HG02870 (cell line): ENCODE measurements around the gene SCT.

Experiments used
- ATAC-seq: cut with Tn5 transposase; IDR thresholded peaks from one replicate; pipeline ENCODE4 v1.9.1; 2021; ENCODE audit warnings: mild to moderate bottlenecking, moderate library complexity; ENCODE audit not compliant: unreplicated experiment

The SCT gene

DNA sequence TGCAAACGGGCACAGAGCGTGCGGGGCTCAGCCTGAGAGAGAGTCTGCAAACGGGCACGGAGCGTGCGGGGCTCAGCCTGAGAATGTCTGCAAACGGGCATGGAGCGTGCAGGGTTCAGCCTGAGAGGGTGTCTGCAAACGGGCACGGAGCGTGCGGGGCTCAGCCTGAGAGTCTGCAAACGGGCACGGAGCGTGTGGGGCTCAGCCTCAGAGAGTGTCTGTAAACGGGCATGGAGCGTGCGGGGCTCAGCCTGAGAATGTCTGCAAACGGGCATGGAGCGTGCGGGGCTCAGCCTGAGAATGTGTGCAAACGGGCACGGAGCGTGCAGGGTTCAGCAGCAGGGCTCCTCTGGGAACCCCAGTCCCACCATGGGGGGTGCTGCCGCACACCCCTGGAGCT lies 37.2 kb downstream of the SCT start:
- ATAC-seq, result no peak

DNA sequence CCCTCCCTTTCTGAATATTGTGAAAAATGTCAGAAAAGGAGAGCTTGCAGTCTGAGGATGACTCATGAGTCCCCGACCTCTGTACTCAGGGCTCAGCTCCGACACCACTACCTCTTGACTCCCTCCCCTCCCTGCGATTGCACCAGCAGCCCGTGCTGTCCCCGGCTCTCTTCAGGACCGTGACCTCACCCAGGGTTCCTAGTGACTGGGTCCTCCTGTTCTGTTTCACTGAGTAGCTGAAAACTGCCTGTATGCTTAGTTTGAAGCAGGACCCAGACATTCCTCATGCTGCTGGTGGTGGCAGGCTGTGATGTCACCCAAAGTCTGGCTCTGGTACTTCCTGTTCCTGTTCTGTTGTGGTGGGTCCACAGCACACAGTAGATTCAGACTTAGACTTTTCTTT lies 39.0 kb downstream of the SCT start:
- ATAC-seq, result no peak

DNA sequence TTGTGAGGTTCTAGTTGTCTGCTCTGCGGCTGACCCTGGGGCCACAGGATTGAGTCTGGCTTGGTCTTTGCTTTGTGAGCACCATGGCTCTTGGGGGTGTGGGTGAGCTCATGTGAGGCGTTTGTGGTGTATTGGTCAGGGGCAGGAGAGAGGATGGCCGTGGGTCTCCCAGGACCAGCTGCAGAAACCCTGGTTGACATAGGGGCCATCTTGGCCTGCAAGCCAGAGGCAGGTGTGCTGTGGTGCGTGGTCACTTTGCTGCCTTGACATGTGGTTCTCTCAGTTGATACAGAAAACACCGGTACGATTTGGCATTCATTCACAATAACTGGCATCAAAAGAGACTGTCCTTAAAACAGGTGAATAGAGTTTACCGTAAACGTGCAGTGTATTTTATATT lies 39.4 kb downstream of the SCT start:
- no peak for ATAC-seq

DNA sequence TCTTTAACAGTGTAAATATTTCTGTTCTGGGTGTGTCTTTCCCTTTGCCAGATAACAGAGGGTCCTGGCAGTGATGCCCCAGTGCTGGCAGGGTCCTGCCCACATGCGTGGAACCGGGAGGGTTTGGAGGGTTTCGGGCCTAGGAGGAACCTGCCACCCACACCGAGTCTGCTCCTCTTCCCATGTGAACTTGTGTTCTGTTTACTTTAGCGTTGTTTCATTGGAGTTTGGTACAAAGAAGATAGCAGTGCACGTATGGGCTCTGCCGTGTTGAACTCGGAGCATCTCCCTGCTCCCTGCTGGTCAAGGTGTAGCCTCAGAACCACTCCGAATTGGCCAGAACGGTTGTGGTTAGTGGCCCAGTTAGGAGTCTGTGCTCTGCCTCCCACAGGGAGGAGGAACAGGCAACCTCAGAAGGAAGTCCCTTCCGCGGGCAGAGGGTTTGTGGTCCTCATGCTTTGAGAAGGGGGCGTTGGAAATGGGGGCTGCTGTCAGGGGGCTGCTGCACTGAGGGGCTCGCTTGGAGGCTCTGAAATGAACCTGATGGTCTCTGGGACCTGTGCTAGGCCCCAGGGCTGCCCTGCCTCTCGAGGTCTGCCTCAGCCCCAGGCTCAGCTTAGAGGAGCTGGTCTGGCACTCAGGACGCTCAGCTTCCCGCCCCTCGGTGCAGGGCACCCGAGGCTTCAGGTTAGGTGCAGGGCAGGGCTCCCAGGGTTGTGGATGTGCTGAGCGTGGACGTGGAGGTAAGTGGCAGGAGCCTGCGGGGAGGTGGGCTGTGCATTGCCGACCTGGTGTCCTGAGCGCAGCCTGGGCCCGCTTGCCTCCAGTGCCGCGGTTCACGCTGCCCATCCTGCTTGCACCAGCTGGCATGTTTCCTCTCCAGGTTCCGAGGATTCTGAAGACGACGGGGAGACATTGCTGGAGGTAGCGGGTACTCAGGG lies 40.3 kb downstream of the SCT start:
- no peak for ATAC-seq

DNA sequence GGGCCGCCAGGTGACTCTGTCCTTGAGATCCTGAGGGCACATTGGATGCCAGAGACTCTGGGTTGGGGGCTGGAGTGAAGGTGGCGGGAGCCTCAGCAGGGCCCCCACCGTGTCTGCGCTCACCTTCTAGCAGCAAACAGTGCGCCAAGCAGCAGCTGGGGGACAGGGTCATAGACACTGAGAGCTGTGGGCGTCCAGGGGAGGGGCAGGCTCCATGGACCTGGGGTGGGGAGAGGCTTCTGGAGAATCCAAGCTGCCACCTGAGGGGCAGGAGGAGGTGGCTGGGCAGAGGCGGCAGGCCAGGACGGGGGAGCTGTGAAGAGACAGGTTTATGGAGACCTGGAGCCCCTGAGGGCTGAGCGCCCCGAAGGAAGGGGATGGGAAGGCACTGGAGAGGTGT lies 42.7 kb downstream of the SCT start:
- no peak for ATAC-seq

DNA sequence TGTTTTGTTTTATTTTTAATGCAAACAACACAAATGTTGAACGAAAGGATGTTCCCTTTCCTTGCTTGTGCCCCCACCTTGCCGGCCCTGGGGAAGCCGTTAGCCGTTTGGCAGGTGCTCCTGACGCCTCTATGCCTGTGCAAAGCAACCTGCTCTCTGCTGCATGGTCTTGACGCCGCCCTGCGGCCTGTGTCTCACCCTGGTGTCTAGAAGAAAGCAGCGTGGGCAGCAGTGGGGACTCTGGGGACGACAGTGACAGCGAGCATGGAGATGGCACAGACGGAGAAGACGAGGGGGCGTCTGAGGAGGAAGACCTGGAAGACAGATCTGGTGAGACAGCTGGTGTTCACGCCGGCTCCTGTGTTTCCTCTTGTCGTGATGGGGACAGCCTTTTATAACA lies 45.2 kb downstream of the SCT start:
- no peak for ATAC-seq

DNA sequence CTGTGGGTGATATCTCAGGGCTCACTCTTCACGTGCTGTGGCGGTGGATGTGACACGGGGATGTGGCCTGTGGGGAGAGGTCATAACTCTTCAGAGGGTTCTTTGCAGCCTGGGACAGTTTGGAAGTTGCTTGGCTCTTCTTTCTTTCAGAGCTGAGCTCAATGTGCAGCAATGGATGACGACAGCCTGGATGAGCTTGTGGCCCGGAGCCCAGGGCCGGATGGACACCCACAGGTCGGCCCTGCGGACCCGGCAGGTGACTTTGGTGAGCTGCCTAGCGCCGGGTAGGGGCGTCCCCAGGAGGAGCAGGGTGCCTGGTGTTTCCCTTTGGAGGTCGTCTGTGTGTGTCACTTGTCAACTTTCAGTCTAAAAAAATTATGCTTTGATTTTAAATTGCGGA lies 45.6 kb downstream of the SCT start:
- no peak for ATAC-seq

DNA sequence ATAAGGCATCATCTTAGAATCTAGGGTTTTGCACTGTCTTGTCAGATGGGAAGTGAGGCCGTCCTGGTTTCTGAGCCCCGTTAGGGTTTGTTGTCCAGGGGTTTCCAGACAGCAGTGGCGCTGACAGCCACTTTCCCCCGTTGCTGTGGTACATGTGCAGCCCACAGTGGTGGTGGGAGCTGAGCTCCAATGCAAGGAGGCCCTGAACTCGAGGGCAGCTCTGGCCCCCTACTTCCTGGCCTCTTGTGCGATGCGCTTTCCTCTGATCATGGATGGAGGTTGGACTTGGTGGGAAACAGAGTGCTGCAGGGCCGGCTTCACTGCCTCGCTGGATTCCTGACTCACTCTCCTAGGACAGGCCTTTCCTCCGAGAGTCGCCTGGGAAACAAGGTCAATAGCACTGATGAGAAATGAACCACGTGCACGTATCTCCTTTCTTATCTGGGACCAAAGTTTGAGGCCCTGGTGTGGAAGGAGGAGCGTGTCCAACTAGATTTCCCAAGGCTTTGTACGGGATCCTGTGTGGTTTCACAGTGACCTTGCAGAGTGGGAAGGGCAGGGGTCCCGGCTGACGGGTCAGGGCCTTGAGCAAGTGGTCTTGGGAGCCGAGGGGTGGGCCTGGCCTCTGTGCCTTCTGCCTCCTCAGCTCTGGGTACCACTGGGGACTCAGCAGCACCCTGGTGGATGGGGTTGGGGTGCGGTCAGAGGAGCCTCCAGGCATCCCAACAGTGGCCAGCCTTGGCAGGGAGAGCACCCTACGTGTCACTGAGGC lies 47.0 kb downstream of the SCT start:
- no peak for ATAC-seq

DNA sequence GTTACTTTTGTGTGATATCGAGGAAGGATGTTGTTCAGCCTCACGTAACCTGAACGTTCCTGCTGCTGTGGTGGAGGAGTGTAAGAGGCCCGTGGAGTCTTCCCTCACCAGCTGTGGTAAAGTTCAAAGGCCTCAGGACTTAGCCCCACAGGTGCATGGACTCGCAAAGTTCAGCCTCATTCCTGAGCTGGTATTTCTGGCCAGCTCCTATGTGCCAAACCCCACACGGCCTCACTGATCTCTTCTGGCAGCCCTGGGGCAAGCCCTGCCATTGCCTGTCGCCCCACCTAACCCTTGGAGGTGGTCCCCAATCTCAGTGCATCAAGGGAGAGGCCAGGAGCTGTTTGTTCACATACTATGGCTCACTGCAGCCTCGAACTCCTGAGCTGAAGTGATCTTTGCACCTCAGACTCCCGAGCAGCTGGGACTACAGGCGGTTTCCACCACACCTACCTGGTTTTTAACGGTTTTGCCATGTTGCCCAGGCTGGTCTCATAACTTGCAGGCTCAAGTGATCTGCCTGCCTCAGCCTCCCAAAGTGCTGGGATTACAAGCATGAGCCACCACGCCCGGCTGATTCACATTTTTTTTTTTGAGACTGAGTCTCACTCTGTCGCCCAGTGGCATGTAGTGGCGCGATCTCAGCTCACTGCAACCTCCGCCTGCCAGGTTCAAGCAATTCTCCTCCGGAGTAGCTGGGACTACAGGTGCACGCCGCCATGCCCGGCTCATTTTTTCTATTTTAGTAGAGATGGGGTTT lies 48.5 kb downstream of the SCT start:
- no peak for ATAC-seq

DNA sequence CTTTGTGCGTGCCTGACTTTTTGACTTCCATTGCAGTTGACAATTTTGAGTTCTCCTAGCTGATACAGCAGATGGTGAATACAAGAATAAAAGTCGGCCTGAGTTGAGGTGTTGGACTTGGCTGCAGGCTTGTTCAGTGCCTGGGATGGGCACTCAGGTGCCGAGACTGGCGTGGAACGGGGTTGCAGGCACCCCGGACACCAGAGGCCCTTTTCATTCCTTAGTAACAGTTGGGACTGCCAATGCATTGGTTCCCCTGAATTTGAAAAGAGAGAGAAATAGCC lies 49.4 kb downstream of the SCT start:
- ATAC-seq, result no peak

DNA sequence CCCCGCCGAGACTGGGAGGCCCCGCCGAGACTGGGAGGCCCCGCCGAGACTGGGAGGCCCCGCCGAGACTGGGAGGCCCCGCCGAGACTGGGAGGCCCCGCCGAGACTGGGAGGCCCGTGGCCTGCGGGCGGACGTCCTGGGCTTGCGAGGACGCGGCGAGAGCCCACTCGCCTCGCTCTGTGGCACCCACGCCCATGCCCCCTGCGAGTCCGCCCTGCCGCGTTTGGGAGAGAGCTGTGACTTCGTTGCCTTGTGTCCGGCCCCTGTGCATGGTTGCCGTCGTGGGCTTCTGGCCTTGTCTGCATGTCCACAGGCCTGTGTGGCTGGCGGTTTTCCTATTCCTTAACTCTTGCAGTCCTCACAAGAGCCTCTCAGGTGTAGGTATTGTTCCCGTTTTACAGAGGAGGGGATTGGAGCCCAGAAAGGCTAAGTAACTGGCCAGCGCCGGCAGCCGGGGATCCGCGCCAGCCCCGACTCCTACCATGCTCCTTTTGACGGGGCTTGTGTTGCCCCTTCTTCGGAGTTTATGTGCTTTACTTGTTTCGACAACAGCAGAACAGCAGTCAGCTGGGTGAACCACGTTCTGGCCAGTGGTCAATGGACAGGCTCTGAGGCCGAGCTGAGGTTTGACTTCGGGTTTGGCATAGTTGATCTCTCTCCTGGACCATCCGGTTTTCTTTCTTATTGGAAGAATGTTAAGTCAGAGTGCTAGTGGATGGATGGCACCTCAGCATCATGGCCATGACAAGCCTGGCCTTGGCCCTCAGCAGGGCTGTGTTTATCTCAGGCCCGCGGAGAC lies 50.0 kb downstream of the SCT start:
- ATAC-seq, result no peak
